Measurements from ENCODE around the gene CRTAP.
"Not testable (repeated sequence)": the region's sequence is repeated elsewhere in the genome, so short reads cannot be mapped to it uniquely, and the experiment has no call there.

The CRTAP gene

GRCh38 chr3:33174095-33174494, 60.3 kb downstream of the CRTAP start:
- H3K4me1 ChIP-seq (ENCODE audit: insufficient read depth, poor library complexity, severe bottlenecking): no peaks in the 10 kb centered on the region
- no peaks in the 10 kb centered on the region for H3K27me3 ChIP-seq (ENCODE audit: insufficient read depth, poor library complexity, severe bottlenecking)
- H3K9me3 ChIP-seq (ENCODE audit: severe bottlenecking): no peaks in the 10 kb centered on the region
- ATAC-seq (ENCODE audit: low read depth): no peak
- no peak for DNase-seq (ENCODE audit: low spot score)
- H3K4me3 ChIP-seq (ENCODE audit: severe bottlenecking): no peak overlapping the region
- no peak overlapping the region for H3K27ac ChIP-seq (ENCODE audit: poor library complexity, severe bottlenecking)
- H3K36me3 ChIP-seq (ENCODE audit: low read depth): no peaks in the 10 kb centered on the region
- no peak for TF ChIP-seq CTCF (IDR thresholded peaks at IDR 0.05; ENCODE audit: poor library complexity, severe bottlenecking)

- no peak for TF ChIP-seq CTCF (IDR thresholded peaks at IDR 0.05; ENCODE audit: poor library complexity, severe bottlenecking)
- H3K27me3 ChIP-seq (ENCODE audit: insufficient read depth, poor library complexity, severe bottlenecking): no peaks in the 10 kb centered on the region
- no peak overlapping the region for H3K27ac ChIP-seq (ENCODE audit: poor library complexity, severe bottlenecking)
- DNase-seq (ENCODE audit: low spot score): no peak
- H3K4me3 ChIP-seq (ENCODE audit: severe bottlenecking): no peak overlapping the region
- no peaks in the 10 kb centered on the region for H3K4me1 ChIP-seq (ENCODE audit: insufficient read depth, poor library complexity, severe bottlenecking)
- no peaks in the 10 kb centered on the region for H3K9me3 ChIP-seq (ENCODE audit: severe bottlenecking)
- no peaks in the 10 kb centered on the region for H3K36me3 ChIP-seq (ENCODE audit: low read depth)
- no peak for ATAC-seq (ENCODE audit: low read depth)
Observed at GRCh38 chr3:33174711-33175414, 61.0 kb downstream of the CRTAP start.

GRCh38 chr3:33179132-33179531, 65.3 kb downstream of the CRTAP start:
- Histone ChIP-seq H3K9me3 (ENCODE audit: severe bottlenecking) (no peaks in the 10 kb centered on the region), H3K4me3 (ENCODE audit: severe bottlenecking) (no peak overlapping the region), H3K27me3 (ENCODE audit: insufficient read depth, poor library complexity, severe bottlenecking) (no peaks in the 10 kb centered on the region), H3K27ac (ENCODE audit: poor library complexity, severe bottlenecking) (no peak overlapping the region), H3K36me3 (ENCODE audit: low read depth) (no peaks in the 10 kb centered on the region), H3K4me1 (ENCODE audit: insufficient read depth, poor library complexity, severe bottlenecking) (no peaks in the 10 kb centered on the region)
- no peak for DNase-seq (ENCODE audit: low spot score)
- ATAC-seq (ENCODE audit: low read depth): no peak
- no peak for TF ChIP-seq CTCF (IDR thresholded peaks at IDR 0.05; ENCODE audit: poor library complexity, severe bottlenecking)

- Histone ChIP-seq H3K4me1 (ENCODE audit: insufficient read depth, poor library complexity, severe bottlenecking) (no peaks in the 10 kb centered on the region), H3K27me3 (ENCODE audit: insufficient read depth, poor library complexity, severe bottlenecking) (no peaks in the 10 kb centered on the region), H3K27ac (ENCODE audit: poor library complexity, severe bottlenecking) (no peak overlapping the region), H3K9me3 (ENCODE audit: severe bottlenecking) (no peaks in the 10 kb centered on the region), H3K4me3 (ENCODE audit: severe bottlenecking) (no peak overlapping the region), H3K36me3 (ENCODE audit: low read depth) (no peaks in the 10 kb centered on the region)
- ATAC-seq (ENCODE audit: low read depth) (no peak), DNase-seq (ENCODE audit: low spot score) (no peak)
- no peak for TF ChIP-seq CTCF (IDR thresholded peaks at IDR 0.05; ENCODE audit: poor library complexity, severe bottlenecking)
Observed at GRCh38 chr3:33181229-33181628, 67.4 kb downstream of the CRTAP start.

- H3K4me3 ChIP-seq (ENCODE audit: severe bottlenecking); H3K4me1 ChIP-seq (ENCODE audit: insufficient read depth, poor library complexity, severe bottlenecking); H3K27me3 ChIP-seq (ENCODE audit: insufficient read depth, poor library complexity, severe bottlenecking); DNase-seq (ENCODE audit: low spot score); H3K27ac ChIP-seq (ENCODE audit: poor library complexity, severe bottlenecking); H3K9me3 ChIP-seq (ENCODE audit: severe bottlenecking); ATAC-seq (ENCODE audit: low read depth); H3K36me3 ChIP-seq (ENCODE audit: low read depth): not testable (repeated sequence)
Observed at GRCh38 chr3:33181641-33182040, 67.8 kb downstream of the CRTAP start.
